ENCODE results near the gene CASP3. TPM values are rescaled to one million over a fixed set of nuclear protein-coding genes. Genes with fewer than 3 reads are reported as not detected.

Gene CASP3
- total RNA-seq (2021), result 107 and 110 TPM in 2 replicates
- long read RNA-seq, transcript CASP3-201 (8 exons, 2,673 nt), result minor isoform, 89 of 1,086 reads
- long read RNA-seq, transcript CASP3-203 (6 exons, 677 nt), result minor isoform, 107 of 1,086 reads
- long read RNA-seq, transcript CASP3-205 (7 exons, 964 nt), result minor isoform, 10 of 1,086 reads
- long read RNA-seq, transcript CASP3-206 (7 exons, 2,540 nt), result major isoform, 820 of 1,086 reads
- long read RNA-seq, partial matches to known transcripts, result 26 of 1,086 reads
- long read RNA-seq, other reads (novel, unspliced or antisense), result 34 of 1,086 reads

- Histone ChIP-seq H3K27ac (ENCODE audit: insufficient read length, low read depth, low read length) (no peak within 1 kb of the TSS), H2BK120ac (ENCODE audit: low read depth, low read length, poor library complexity, severe bottlenecking) (no peak within 1 kb of the TSS), H2BK5ac (ENCODE audit: insufficient read length, low read length) (no peak within 1 kb of the TSS), H2BK20ac (ENCODE audit: low read depth, low read length, poor library complexity, severe bottlenecking) (no peak within 1 kb of the TSS), H2AFZ (ENCODE audit: low read length) (peak within 1 kb of the TSS; percentile 2), H4K20me1 (ENCODE audit: control insufficient read depth, insufficient read depth, insufficient read length) (no peaks in the 10 kb centered on the region), H2BK12ac (ENCODE audit: insufficient read length, low read depth, low read length) (no peak within 1 kb of the TSS), H3K9ac (ENCODE audit: extremely low read depth, insufficient read length, low read length) (peak within 1 kb of the TSS; percentile 80), H3K56ac (ENCODE audit: insufficient read length, low read depth, low read length) (no peak within 1 kb of the TSS), H4K91ac (ENCODE audit: insufficient read length, low read depth, low read length) (no peak within 1 kb of the TSS), H3K4me1 (ENCODE audit: insufficient read depth, low read length) (peaks cover 14% of the 10 kb centered on the region), H4K8ac (replicated peaks; ENCODE audit: insufficient read length, low read depth, low read length) (no peak within 1 kb of the TSS), H3K23me2 (ENCODE audit: insufficient read length, low read depth, low read length, poor library complexity, severe bottlenecking) (peaks cover 13% of the 10 kb centered on the region), H3K79me2 (ENCODE audit: insufficient read depth, low read length) (peaks cover 28% of the 10 kb centered on the region), H3K14ac (ENCODE audit: insufficient read depth, low read length) (peak within 1 kb of the TSS; percentile 81), H2AK5ac (ENCODE audit: insufficient read length, low read length) (no peak within 1 kb of the TSS), H3T11ph (ENCODE audit: low read length) (no peak within 1 kb of the TSS), H2BK15ac (ENCODE audit: low read depth, low read length) (no peak within 1 kb of the TSS), H3K79me1 (ENCODE audit: insufficient read depth, low read depth, low read length, poor library complexity, severe bottlenecking) (no peaks in the 10 kb centered on the region), H3K4me2 (ENCODE audit: insufficient read depth, insufficient read length, low read length) (peak within 1 kb of the TSS; percentile 89), H3K4ac (ENCODE audit: low read depth, low read length) (no peak within 1 kb of the TSS; the same call in 1 of the 2 replicates), H3K18ac (ENCODE audit: insufficient read length, low read depth, low read length) (peak within 1 kb of the TSS; percentile 69), H3K9me3 (ENCODE audit: control insufficient read depth, low read depth, low read length) (no peaks in the 10 kb centered on the region), H4K5ac (ENCODE audit: insufficient read length, low read depth, low read length) (no peak within 1 kb of the TSS), H3K27me3 (ENCODE audit: insufficient read depth, low read length) (no peaks in the 10 kb centered on the region), H3K23ac (ENCODE audit: insufficient read length, low read depth, low read length) (no peak within 1 kb of the TSS)
- peak; percentile 97 for DNase-seq
- Mint-ChIP-seq H3K4me3 (peak within 1 kb of the TSS; percentile 83 to 87), H3K9me3 (no peaks in the 10 kb centered on the region), H3K27ac (peak within 1 kb of the TSS; percentile 93 to 99 (median 97)), H3K27me3 (ENCODE audit: low read depth) (no peaks in the 10 kb centered on the region), H3K4me1 (peaks cover 56 to 59% of the 10 kb centered on the region in 2 experiments), H3K36me3 (ENCODE audit: insufficient read depth in 1 of 3, low read depth in 3 of 3) (peaks cover 2 to 21% (median 15%) of the 10 kb centered on the region in 3 experiments; a peak in 5 of 7 replicates)
- TF ChIP-seq CTCF (conservative IDR thresholded peaks at IDR 0.05), result peak; percentile 25; the same call in 1 of the 3 replicates
- WGBS (ENCODE audit: extremely low coverage, insufficient read length, low lambda C conversion rate), result no CpG with 5 or more reads among the region's 90 CpGs
Measured at GRCh38 chr4:184649026-184649970, at the start of gene CASP3, which contains the start of gene PRIMPOL. Gene CASP3, minus strand, starts transcription at chr4:184649447. Its CDS starts 10,994 bp downstream, at chr4:184638453. Gene PRIMPOL, plus strand, starts transcription at chr4:184649738. Its CDS starts 7,403 bp downstream, at chr4:184657141.

Measured in H9 (cell line).